ENCODE measurements around the gene EEPD1. TPM values are rescaled to one million over a fixed set of nuclear protein-coding genes. Genes with fewer than 3 reads are reported as not detected.
"Not testable (repeated sequence)": the region's sequence is repeated elsewhere in the genome, so short reads cannot be mapped to it uniquely, and the experiment has no call there.

EEPD1 gene
- total RNA-seq, 2 donors from 2014 or later, result 4.0 to 6.8 TPM

DNA sequence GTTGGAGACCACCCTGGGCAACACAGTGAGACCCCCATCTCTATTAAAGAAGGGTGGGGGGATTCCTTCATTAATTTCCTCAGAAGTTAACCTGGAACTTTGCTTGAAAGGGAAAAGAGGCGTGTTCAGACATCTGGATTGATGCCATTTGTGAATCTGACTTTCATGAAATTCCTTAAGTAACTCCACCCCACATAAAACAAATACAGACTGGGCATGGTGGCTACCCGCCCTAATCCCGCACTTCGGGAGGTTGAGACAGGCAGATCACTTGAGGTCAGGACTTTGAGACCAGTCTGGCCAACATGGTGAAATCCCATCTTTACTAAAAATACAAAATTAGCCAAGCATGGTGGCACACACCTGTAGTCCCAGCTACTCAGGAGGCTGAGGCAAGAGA is 75.0 kb downstream of the EEPD1 start:
- H3K4me1 ChIP-seq, result peaks cover 0 to 16% of the 10 kb centered on the region in 2 donors
- no peaks in the 10 kb centered on the region for H3K27me3 ChIP-seq
- H3K4me3 ChIP-seq, result no peak overlapping the region
- H3K9me3 ChIP-seq, result no peaks in the 10 kb centered on the region
- no peak for DNase-seq (ENCODE audit: low spot score)
- TF ChIP-seq, protein P1, sequence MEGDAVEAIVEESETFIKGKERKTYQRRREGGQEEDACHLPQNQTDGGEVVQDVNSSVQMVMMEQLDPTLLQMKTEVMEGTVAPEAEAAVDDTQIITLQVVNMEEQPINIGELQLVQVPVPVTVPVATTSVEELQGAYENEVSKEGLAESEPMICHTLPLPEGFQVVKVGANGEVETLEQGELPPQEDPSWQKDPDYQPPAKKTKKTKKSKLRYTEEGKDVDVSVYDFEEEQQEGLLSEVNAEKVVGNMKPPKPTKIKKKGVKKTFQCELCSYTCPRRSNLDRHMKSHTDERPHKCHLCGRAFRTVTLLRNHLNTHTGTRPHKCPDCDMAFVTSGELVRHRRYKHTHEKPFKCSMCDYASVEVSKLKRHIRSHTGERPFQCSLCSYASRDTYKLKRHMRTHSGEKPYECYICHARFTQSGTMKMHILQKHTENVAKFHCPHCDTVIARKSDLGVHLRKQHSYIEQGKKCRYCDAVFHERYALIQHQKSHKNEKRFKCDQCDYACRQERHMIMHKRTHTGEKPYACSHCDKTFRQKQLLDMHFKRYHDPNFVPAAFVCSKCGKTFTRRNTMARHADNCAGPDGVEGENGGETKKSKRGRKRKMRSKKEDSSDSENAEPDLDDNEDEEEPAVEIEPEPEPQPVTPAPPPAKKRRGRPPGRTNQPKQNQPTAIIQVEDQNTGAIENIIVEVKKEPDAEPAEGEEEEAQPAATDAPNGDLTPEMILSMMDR (IDR thresholded peaks at IDR 0.05), result no peak
- no peaks in the 10 kb centered on the region for H3K36me3 ChIP-seq
- peak overlapping the region in 1 of 2 donors; percentile 0 for H3K27ac ChIP-seq

DNA sequence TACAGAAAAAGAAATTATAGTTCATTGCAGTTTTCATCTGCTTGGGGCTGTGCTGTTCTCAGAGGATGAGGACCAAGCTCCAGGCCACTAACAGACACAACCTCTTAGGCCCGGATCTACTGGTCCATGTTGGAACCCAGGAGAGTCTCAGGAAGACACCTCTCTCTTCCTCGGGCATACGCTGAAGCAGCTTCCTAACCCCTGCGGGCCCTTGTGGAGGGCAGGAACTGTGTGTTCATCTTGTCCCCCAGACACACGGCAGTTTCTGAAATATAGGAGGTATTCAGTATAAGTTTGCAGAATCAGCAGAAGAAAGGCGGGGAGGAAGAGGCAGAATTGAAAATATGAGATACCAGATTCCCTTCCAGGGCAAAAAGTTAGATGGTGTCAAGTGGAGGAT is 78.4 kb downstream of the EEPD1 start:
- H3K27me3 ChIP-seq, result no peaks in the 10 kb centered on the region
- no peak overlapping the region for H3K4me3 ChIP-seq
- peaks cover 0 to 10% of the 10 kb centered on the region in 2 donors for H3K4me1 ChIP-seq
- TF ChIP-seq, protein P1 (IDR thresholded peaks at IDR 0.05), result no peak
- H3K36me3 ChIP-seq, result no peaks in the 10 kb centered on the region
- H3K27ac ChIP-seq, result no peak overlapping the region
- DNase-seq (ENCODE audit: low spot score), result no peak
- H3K9me3 ChIP-seq, result no peaks in the 10 kb centered on the region

DNA sequence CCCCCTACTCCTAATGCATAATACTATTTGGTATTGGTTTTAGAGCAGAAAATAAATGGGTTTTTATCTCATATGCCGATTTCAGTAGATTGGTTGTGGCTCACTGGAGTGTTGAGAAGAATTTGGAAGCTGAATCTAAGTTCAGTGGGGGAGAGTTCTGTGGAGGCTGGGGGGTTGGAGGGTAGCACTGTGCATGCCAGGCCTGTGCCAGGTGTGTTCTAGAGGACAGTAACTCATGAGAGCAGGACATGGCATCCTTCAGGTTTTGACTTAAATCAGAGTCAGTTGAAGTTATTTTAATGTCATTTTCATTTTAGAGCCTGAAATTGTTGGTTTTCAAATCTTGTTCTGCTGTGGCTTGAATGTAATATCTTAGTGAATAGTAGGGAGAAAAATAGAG is 79.5 kb downstream of the EEPD1 start:
- H3K4me1 ChIP-seq, result peaks cover 0 to 5% of the 10 kb centered on the region in 2 donors
- H3K36me3 ChIP-seq, result no peaks in the 10 kb centered on the region
- H3K27ac ChIP-seq, result no peak overlapping the region
- no peaks in the 10 kb centered on the region for H3K9me3 ChIP-seq
- H3K27me3 ChIP-seq, result no peaks in the 10 kb centered on the region
- no peak overlapping the region for H3K4me3 ChIP-seq
- no peak for DNase-seq (ENCODE audit: low spot score)
- TF ChIP-seq, protein P1 (IDR thresholded peaks at IDR 0.05), result no peak

DNA sequence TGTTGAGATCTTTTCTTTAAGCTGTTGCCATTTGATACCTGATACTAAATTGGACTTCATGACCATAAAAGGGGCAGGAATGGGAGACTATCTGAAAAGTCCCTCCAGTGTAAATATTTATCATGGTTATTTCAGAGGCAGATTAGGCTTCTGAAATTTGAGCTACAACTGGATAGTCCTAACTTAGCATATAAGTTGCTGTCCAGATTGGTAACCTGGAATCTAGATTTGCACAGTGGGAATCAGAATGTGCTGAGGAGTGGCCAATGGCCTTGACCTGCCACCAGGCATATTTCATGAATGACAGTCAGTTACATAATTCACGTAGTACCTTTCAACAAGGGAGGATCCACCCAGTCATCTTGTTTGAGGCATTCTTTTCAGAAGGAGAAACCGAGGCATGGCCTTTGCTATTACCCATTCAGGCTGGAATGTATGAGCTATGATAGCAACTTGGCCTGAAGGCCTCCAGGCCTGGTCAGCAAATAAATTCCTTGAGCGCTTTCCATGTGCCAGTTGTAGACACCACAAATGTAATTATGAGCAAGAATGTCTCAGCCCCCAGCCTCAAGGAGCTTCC is 80.0 kb downstream of the EEPD1 start:
- Histone ChIP-seq H3K4me3 (no peak overlapping the region), H3K9me3 (no peaks in the 10 kb centered on the region), H3K27ac (no peak overlapping the region), H3K36me3 (no peaks in the 10 kb centered on the region), H3K27me3 (no peaks in the 10 kb centered on the region), H3K4me1 (peaks cover 0 to under 1% of the 10 kb centered on the region in 2 donors)
- TF ChIP-seq, protein P1 (IDR thresholded peaks at IDR 0.05), result no peak
- no peak for DNase-seq (ENCODE audit: low spot score)

DNA sequence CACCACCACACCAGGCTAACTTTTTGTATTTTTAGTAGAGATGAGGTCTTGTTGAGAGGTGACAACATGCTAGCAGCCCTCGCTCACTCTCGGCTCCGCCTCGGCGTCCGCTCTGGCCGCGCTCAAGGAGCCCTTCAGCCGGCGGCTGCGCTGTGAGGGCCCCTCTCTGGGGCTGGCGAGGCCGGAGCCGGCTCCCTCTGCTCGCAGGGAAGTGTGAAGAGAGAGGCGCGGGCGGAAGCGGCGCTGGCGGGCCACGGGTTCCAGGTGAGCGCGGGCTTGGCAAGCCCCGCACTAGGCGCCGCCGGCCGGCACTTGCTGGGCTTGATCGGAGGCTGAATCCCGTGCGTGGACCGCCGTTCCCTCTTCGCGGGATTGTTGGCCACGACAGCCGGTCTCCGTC is 83.0 kb downstream of the EEPD1 start:
- Histone ChIP-seq H3K27me3 (no peaks in the 10 kb centered on the region), H3K4me3 (no peak overlapping the region), H3K9me3 (no peaks in the 10 kb centered on the region), H3K4me1 (no peaks in the 10 kb centered on the region), H3K36me3 (no peaks in the 10 kb centered on the region), H3K27ac (no peak overlapping the region)
- TF ChIP-seq, protein P1 (IDR thresholded peaks at IDR 0.05), result no peak
- DNase-seq (ENCODE audit: low spot score), result no peak

DNA sequence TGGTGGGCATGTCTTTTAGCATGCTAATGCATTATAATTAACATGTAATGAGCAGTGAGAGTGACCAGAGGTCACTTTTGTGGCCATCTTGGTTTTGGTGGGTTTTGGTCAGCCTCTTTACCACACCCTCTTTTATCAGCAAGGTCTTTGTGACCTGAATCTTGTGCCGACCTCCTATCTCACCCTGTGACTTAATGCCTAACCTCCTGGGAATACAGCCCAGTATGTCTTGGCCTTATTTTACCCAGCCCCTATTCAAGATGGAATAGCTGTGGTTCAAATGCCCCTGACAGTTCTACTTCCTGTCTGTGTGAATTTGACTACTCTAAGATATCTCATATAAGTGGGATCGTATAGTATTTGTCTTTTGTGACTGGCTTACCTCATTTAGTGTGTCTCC is 85.1 kb downstream of the EEPD1 start:
- Histone ChIP-seq H3K4me1 (no peaks in the 10 kb centered on the region), H3K9me3 (no peaks in the 10 kb centered on the region), H3K27me3 (no peaks in the 10 kb centered on the region), H3K36me3 (no peaks in the 10 kb centered on the region), H3K4me3 (no peak overlapping the region), H3K27ac (no peak overlapping the region)
- TF ChIP-seq, protein P1 (IDR thresholded peaks at IDR 0.05), result no peak
- no peak for DNase-seq (ENCODE audit: low spot score)

DNA sequence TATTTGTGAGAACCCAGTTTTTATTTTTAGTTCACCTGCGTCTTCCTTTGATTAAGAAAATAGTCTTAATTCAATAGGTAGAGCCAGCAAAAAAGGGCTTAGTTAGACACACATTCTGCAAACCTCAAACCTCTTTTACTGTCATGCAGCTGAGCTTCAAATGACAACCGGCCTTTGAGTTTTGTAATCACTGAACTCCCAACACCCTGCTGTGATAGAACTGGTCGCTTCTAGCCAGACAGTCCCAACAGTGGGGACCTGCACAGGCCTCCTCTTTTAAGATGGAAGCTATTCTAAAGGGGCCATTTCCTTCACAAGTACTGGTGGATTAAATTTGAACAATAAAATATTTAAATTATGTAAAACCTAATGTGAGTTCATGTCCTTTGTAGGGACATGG is 90.3 kb downstream of the EEPD1 start:
- not testable (repeated sequence) for H3K4me3 ChIP-seq; DNase-seq (ENCODE audit: low spot score); H3K27ac ChIP-seq; H3K36me3 ChIP-seq; H3K9me3 ChIP-seq; H3K27me3 ChIP-seq; H3K4me1 ChIP-seq

DNA sequence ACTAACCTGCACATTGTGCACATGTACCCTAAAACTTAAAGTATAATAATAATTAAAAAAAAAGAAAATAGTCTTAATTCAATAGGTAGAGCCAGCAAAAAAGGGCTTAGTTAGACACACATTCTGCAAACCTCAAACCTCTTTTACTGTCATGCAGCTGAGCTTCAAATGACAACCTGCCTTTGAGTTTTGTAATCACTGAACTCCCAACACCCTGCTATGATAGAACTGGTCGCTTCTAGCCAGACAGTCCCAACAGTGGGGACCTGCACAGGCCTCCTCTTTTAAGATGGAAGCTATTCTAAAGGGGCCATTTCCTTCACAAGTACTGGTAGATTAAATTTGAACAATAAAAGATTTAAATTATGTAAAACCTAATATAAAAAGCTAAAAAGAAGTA is 90.9 kb downstream of the EEPD1 start:
- not testable (repeated sequence) for DNase-seq (ENCODE audit: low spot score); H3K4me3 ChIP-seq; H3K27ac ChIP-seq; H3K9me3 ChIP-seq; H3K36me3 ChIP-seq; H3K27me3 ChIP-seq; H3K4me1 ChIP-seq

Data from right atrium auricular region (tissue), 2 donors.